Measurements from ENCODE around the gene GALNS. TPM values are rescaled to one million over a fixed set of nuclear protein-coding genes. Genes with fewer than 3 reads are reported as not detected.

GALNS gene
- polyA plus RNA-seq, 1 donor from 2014 or later: 19.4 TPM

DNA sequence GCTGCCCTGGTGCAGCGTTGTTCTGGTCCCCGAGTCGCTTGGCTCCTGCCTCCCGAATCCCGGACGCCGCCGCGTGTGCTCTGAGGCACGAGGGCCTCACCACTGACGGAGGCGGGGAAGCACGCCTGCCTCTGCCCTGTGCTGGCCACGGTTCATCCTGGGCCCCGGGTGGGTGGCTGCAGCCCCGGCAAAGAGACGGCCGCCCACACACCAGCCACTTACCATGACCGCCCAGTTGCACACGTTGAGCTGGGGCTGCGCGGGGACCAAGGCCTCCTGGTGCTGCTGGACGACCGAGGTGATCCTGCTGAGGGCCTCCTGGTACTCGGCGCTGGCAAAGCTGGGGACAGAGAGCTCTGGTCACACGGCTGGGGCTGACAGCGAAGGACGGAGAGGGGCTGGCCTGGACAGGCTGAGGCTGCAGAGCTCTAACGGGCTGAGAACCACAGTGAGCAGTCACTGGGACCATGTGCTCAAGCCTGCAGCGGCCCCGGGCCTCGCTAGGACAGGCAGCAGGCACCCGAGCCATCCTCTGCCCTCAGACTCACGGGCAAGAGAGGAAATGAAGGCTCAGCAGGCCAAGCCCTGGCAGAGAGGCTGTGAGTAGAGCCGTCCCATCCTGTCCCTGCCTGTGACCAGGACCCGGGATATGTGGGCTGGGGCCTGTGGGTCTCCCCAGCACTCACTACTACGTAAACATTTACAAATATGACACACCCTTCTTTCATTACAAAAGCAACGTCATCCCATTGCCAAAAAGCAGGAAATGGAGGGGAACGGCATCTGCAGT lies 38.8 kb downstream of the GALNS start:
- Histone ChIP-seq H3K27me3 (ENCODE audit: insufficient read depth, low read depth, low read length) (no peaks in the 10 kb centered on the region), H3K4me3 (ENCODE audit: low read length) (no peak overlapping the region), H3K27ac (ENCODE audit: low read length) (no peak overlapping the region), H2AFZ (ENCODE audit: low read depth, low read length) (no peak overlapping the region), H3K9ac (ENCODE audit: low read length) (no peak overlapping the region), H3K9me2 (ENCODE audit: insufficient read depth, low read length) (no peaks in the 10 kb centered on the region), H3K36me3 (ENCODE audit: insufficient read depth, low read length) (no peaks in the 10 kb centered on the region), H3K9me3 (ENCODE audit: low read length) (no peaks in the 10 kb centered on the region), H3K4me2 (ENCODE audit: low read length) (no peak overlapping the region), H3F3A (ENCODE audit: insufficient read depth, low read length, poor library complexity, severe bottlenecking) (no peaks in the 10 kb centered on the region), H4K20me1 (ENCODE audit: insufficient read depth) (no peaks in the 10 kb centered on the region), H3K79me2 (replicated peaks; ENCODE audit: insufficient read depth, low read length) (no peaks in the 10 kb centered on the region)
- TF ChIP-seq EP300 (conservative IDR thresholded peaks at IDR 0.05; ENCODE audit: poor library complexity, severe bottlenecking) (no peak), MXI1 (conservative IDR thresholded peaks at IDR 0.05; ENCODE audit: poor library complexity, severe bottlenecking) (no peak), SMC3 (conservative IDR thresholded peaks at IDR 0.05; ENCODE audit: poor library complexity) (no peak), EZH2 (IDR thresholded peaks at IDR 0.05; ENCODE audit: borderline replicate concordance, insufficient read depth, low read length, poor library complexity, severe bottlenecking) (no peak), RAD21 (conservative IDR thresholded peaks at IDR 0.05) (no peak)
- TF ChIP-seq, protein P1, sequence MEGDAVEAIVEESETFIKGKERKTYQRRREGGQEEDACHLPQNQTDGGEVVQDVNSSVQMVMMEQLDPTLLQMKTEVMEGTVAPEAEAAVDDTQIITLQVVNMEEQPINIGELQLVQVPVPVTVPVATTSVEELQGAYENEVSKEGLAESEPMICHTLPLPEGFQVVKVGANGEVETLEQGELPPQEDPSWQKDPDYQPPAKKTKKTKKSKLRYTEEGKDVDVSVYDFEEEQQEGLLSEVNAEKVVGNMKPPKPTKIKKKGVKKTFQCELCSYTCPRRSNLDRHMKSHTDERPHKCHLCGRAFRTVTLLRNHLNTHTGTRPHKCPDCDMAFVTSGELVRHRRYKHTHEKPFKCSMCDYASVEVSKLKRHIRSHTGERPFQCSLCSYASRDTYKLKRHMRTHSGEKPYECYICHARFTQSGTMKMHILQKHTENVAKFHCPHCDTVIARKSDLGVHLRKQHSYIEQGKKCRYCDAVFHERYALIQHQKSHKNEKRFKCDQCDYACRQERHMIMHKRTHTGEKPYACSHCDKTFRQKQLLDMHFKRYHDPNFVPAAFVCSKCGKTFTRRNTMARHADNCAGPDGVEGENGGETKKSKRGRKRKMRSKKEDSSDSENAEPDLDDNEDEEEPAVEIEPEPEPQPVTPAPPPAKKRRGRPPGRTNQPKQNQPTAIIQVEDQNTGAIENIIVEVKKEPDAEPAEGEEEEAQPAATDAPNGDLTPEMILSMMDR (IDR thresholded peaks at IDR 0.05; ENCODE audit: poor library complexity, severe bottlenecking): no peak
- TF ChIP-seq, protein P2, sequence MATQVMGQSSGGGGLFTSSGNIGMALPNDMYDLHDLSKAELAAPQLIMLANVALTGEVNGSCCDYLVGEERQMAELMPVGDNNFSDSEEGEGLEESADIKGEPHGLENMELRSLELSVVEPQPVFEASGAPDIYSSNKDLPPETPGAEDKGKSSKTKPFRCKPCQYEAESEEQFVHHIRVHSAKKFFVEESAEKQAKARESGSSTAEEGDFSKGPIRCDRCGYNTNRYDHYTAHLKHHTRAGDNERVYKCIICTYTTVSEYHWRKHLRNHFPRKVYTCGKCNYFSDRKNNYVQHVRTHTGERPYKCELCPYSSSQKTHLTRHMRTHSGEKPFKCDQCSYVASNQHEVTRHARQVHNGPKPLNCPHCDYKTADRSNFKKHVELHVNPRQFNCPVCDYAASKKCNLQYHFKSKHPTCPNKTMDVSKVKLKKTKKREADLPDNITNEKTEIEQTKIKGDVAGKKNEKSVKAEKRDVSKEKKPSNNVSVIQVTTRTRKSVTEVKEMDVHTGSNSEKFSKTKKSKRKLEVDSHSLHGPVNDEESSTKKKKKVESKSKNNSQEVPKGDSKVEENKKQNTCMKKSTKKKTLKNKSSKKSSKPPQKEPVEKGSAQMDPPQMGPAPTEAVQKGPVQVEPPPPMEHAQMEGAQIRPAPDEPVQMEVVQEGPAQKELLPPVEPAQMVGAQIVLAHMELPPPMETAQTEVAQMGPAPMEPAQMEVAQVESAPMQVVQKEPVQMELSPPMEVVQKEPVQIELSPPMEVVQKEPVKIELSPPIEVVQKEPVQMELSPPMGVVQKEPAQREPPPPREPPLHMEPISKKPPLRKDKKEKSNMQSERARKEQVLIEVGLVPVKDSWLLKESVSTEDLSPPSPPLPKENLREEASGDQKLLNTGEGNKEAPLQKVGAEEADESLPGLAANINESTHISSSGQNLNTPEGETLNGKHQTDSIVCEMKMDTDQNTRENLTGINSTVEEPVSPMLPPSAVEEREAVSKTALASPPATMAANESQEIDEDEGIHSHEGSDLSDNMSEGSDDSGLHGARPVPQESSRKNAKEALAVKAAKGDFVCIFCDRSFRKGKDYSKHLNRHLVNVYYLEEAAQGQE (IDR thresholded peaks at IDR 0.05; ENCODE audit: borderline replicate concordance): no peak

DNA sequence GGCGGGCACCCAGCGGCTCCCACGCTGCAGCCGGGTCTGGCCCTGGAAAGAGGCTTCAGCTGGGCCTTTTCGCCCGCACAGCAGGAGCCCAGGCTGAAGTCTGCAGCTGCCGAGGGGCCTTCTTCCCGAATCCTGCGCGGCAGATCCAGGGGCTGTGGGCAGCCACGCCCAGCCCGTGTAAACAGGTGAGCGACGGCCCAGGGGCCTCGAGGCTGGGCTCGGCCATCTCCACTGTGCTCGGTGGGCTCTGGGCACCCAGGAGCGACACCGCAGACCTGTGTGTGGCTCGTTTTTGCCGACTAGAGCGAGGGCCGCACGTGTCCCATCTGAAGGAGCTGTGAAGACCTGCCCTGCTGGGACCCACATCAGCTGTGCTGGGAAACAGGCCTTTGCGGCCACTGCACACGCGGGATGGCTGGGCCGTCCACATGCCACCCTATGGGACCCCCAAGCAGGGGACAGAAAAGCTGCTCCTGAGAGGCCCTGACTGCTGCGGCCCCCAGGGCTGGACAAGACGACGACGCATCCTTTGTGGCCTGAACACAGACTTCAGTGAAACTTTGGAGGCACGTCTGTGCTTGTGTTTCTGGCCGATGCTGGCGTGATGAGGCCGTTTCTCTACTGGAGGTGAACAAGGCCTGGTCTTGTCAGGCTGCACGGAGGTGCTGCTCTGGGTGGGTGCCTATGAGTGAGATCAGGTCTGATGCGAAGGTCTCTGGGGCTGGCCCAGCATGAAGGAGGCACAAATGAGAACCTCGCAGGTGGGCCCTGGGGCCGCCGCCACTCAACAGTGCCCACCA lies 39.8 kb downstream of the GALNS start:
- H3K9me3 ChIP-seq (ENCODE audit: low read length): no peaks in the 10 kb centered on the region
- no peaks in the 10 kb centered on the region for H3K79me2 ChIP-seq (replicated peaks; ENCODE audit: insufficient read depth, low read length)
- H3K9ac ChIP-seq (ENCODE audit: low read length): no peak overlapping the region
- H3K4me3 ChIP-seq (ENCODE audit: low read length): no peak overlapping the region
- H3K27me3 ChIP-seq (ENCODE audit: insufficient read depth, low read depth, low read length): no peaks in the 10 kb centered on the region
- H3K4me2 ChIP-seq (ENCODE audit: low read length): no peak overlapping the region
- no peak overlapping the region for H2AFZ ChIP-seq (ENCODE audit: low read depth, low read length)
- no peak for TF ChIP-seq EZH2 (IDR thresholded peaks at IDR 0.05; ENCODE audit: borderline replicate concordance, insufficient read depth, low read length, poor library complexity, severe bottlenecking)
- no peak for TF ChIP-seq EP300 (conservative IDR thresholded peaks at IDR 0.05; ENCODE audit: poor library complexity, severe bottlenecking)
- no peak for TF ChIP-seq POLR2AphosphoS5 (IDR thresholded peaks at IDR 0.05)
- no peak for TF ChIP-seq TAF1 (IDR thresholded peaks at IDR 0.05; ENCODE audit: low read depth)
- no peak for TF ChIP-seq RAD21 (conservative IDR thresholded peaks at IDR 0.05)
- TF ChIP-seq, protein P1 (IDR thresholded peaks at IDR 0.05; ENCODE audit: poor library complexity, severe bottlenecking): no peak
- H3F3A ChIP-seq (ENCODE audit: insufficient read depth, low read length, poor library complexity, severe bottlenecking): no peaks in the 10 kb centered on the region
- H3K9me2 ChIP-seq (ENCODE audit: insufficient read depth, low read length): no peaks in the 10 kb centered on the region
- H4K20me1 ChIP-seq (ENCODE audit: insufficient read depth): no peaks in the 10 kb centered on the region
- no peak overlapping the region for H3K27ac ChIP-seq (ENCODE audit: low read length)
- no peaks in the 10 kb centered on the region for H3K36me3 ChIP-seq (ENCODE audit: insufficient read depth, low read length)
